Measurements from ENCODE around the gene PARPBP. TPM values are rescaled to one million over a fixed set of nuclear protein-coding genes. Genes with fewer than 3 reads are reported as not detected.

The PARPBP gene
- total RNA-seq, 1 donor from 2014 or later: 2.1 TPM

- intact Hi-C loops (cut with DNase I): no loop called here
- ATAC-seq: no peak
- no peaks in the 10 kb centered on the region for H3K36me3 ChIP-seq
- no peaks in the 10 kb centered on the region for H3K27me3 ChIP-seq
- no peak within 1 kb of the TSS for H3K27ac ChIP-seq
- H3K4me3 ChIP-seq: no peak within 1 kb of the TSS
- TF ChIP-seq, protein P1, sequence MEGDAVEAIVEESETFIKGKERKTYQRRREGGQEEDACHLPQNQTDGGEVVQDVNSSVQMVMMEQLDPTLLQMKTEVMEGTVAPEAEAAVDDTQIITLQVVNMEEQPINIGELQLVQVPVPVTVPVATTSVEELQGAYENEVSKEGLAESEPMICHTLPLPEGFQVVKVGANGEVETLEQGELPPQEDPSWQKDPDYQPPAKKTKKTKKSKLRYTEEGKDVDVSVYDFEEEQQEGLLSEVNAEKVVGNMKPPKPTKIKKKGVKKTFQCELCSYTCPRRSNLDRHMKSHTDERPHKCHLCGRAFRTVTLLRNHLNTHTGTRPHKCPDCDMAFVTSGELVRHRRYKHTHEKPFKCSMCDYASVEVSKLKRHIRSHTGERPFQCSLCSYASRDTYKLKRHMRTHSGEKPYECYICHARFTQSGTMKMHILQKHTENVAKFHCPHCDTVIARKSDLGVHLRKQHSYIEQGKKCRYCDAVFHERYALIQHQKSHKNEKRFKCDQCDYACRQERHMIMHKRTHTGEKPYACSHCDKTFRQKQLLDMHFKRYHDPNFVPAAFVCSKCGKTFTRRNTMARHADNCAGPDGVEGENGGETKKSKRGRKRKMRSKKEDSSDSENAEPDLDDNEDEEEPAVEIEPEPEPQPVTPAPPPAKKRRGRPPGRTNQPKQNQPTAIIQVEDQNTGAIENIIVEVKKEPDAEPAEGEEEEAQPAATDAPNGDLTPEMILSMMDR (IDR thresholded peaks at IDR 0.05): no peak
- H3K9me3 ChIP-seq: no peaks in the 10 kb centered on the region
- no peak for DNase-seq
- no peaks in the 10 kb centered on the region for H3K4me1 ChIP-seq
Measured at GRCh38 chr12:102197789-102198188, 77.8 kb downstream of the PARPBP start, which contains the start of gene PMCH. Gene PMCH, minus strand, starts transcription at chr12:102197833. Its CDS starts 63 bp downstream, at chr12:102197770.

- DNase-seq (no peak), ATAC-seq (no peak)
- Histone ChIP-seq H3K4me3 (no peak overlapping the region), H3K27ac (no peak overlapping the region), H3K36me3 (no peaks in the 10 kb centered on the region), H3K4me1 (no peaks in the 10 kb centered on the region), H3K9me3 (no peaks in the 10 kb centered on the region), H3K27me3 (no peaks in the 10 kb centered on the region)
- intact Hi-C loops (cut with DNase I): no loop called here
- TF ChIP-seq, protein P1 (IDR thresholded peaks at IDR 0.05): no peak
Measured at GRCh38 chr12:102201436-102202061, 81.6 kb downstream of the PARPBP start.

DNA sequence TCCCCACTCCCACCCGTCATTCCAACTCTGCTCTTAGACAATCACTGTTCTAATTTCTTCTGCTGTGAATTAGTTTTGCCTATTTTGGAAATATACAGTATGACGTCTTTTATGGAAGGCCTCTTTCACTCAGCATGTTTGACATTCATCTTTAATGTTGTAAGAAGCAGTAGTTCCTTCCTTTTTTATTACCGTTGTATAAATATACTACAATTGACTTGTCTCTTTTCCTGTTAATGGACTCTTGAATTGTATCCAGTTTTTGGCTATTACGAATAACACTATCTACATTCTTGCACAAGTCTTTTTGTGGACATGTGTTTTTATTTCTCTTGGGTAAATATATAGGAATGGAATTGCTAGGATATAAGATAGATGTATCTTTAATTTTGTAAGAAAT, 82.6 kb downstream of the PARPBP start:
- DNase-seq (no peak), ATAC-seq (no peak)
- Histone ChIP-seq H3K27me3 (no peaks in the 10 kb centered on the region), H3K9me3 (no peaks in the 10 kb centered on the region), H3K27ac (no peak overlapping the region), H3K4me1 (no peaks in the 10 kb centered on the region), H3K4me3 (no peak overlapping the region), H3K36me3 (no peaks in the 10 kb centered on the region)
- TF ChIP-seq, protein P1 (IDR thresholded peaks at IDR 0.05): no peak
- intact Hi-C loops (cut with DNase I): no loop called here

GRCh38 chr12:102204025-102204424, 84.0 kb downstream of the PARPBP start:
- Histone ChIP-seq H3K9me3 (peaks cover 3% of the 10 kb centered on the region), H3K36me3 (no peaks in the 10 kb centered on the region), H3K27me3 (no peaks in the 10 kb centered on the region), H3K27ac (no peak overlapping the region), H3K4me3 (no peak overlapping the region), H3K4me1 (no peaks in the 10 kb centered on the region)
- ATAC-seq (no peak), DNase-seq (no peak)
- TF ChIP-seq, protein P1 (IDR thresholded peaks at IDR 0.05): no peak
- intact Hi-C loops (cut with DNase I): no loop called here

GRCh38 chr12:102215992-102216691, 96.2 kb downstream of the PARPBP start:
- Histone ChIP-seq H3K27me3 (no peaks in the 10 kb centered on the region), H3K9me3 (no peaks in the 10 kb centered on the region), H3K27ac (no peak overlapping the region), H3K4me3 (no peak overlapping the region), H3K36me3 (no peaks in the 10 kb centered on the region), H3K4me1 (no peaks in the 10 kb centered on the region)
- DNase-seq (no peak), ATAC-seq (no peak)
- intact Hi-C loops (cut with DNase I): no loop called here
- TF ChIP-seq, protein P1 (IDR thresholded peaks at IDR 0.05): no peak

All from upper lobe of right lung (tissue), 1 donor.